Right lung (tissue), 5 donors: ENCODE data around the gene MAPK11. TPM values are rescaled to one million over a fixed set of nuclear protein-coding genes. Genes with fewer than 3 reads are reported as not detected.

Experiments used
- DNase-seq, 2 donors: peaks; one replicate each; pipeline ENCODE4 v3.0.0-alpha.2; 2013
- polyA plus RNA-seq, 5 donors: library from polyadenylated mRNA; unstranded; fragments of 120-200 nt; gene quantifications; one replicate each; pipeline versions ENCODE4 v1.2.1 to v1.2.3, GENCODE V29; 2013; ENCODE audit warnings: inconsistent platforms in 1 of 5, low replicate concordance in 1 of 5; ENCODE audit not compliant: insufficient read length in 5 of 5, insufficient read depth in 1 of 5

Gene MAPK11
- polyA plus RNA-seq, 5 donors, result 12.2 to 20.1 (median 13.3) TPM

GRCh38 chr22:50308986-50309600, 38.9 kb upstream of the MAPK11 start:
- DNase-seq, result no peak

- no peak for DNase-seq
Measured at GRCh38 chr22:50308597-50308935, 38.4 kb upstream of the MAPK11 start.

- DNase-seq, result no peak
Measured at GRCh38 chr22:50307890-50308596, 37.9 kb upstream of the MAPK11 start.

- peak; percentile 88 to 90 for DNase-seq
Measured at GRCh38 chr22:50306753-50307749, 36.9 kb upstream of the MAPK11 start, which contains the start of gene PLXNB2. PLXNB2 (minus strand) TSS chr22:50307646; CDS start chr22:50290584, 17,062 bp downstream.

GRCh38 chr22:50305923-50306566, 35.9 kb upstream of the MAPK11 start:
- peak; percentile 78 to 82 for DNase-seq

- DNase-seq, result no peak
Measured at GRCh38 chr22:50305393-50305922, 35.3 kb upstream of the MAPK11 start.

GRCh38 chr22:50304528-50305392, 34.6 kb upstream of the MAPK11 start:
- DNase-seq, result no peak

- DNase-seq, result no peak
Measured at GRCh38 chr22:50303848-50304527, 33.8 kb upstream of the MAPK11 start.

GRCh38 chr22:50303515-50303847, 33.3 kb upstream of the MAPK11 start:
- no peak for DNase-seq

GRCh38 chr22:50302564-50302963, 32.4 kb upstream of the MAPK11 start:
- DNase-seq, result no peak

- no peak for DNase-seq
Measured at GRCh38 chr22:50302041-50302541, 31.9 kb upstream of the MAPK11 start.

- DNase-seq, result peak in 1 of 2 donors; percentile 53
Measured at GRCh38 chr22:50301581-50301991, 31.4 kb upstream of the MAPK11 start.

- DNase-seq, result no peak
Measured at GRCh38 chr22:50300620-50301257, 30.6 kb upstream of the MAPK11 start.

- DNase-seq, result no peak
Measured at GRCh38 chr22:50299785-50300619, 29.8 kb upstream of the MAPK11 start.

- DNase-seq, result no peak
Measured at GRCh38 chr22:50298937-50299784, 29.0 kb upstream of the MAPK11 start.

GRCh38 chr22:50298266-50298637, 28.1 kb upstream of the MAPK11 start:
- no peak for DNase-seq

GRCh38 chr22:50297510-50298265, 27.5 kb upstream of the MAPK11 start:
- no peak for DNase-seq
